GM12878 (cell line): ENCODE results near the gene ENDOD1. TPM values are rescaled to one million over a fixed set of nuclear protein-coding genes. Genes with fewer than 3 reads are reported as not detected.

Experiments used
- ATAC-seq: fragments of 200-7000 bp; cut with Tn5 transposase; 3 replicates; pipeline ENCODE4 v1.9.1; 2020; ENCODE audit warnings: mild to moderate bottlenecking, moderate library complexity
- BruUV-seq: library from RNA; stranded (reverse); fragments of 400-500 nt; replicated peaks from 2 replicates; lab custom pipeline; 2021; lab: Mats Ljungman, UMichigan
- CTCF ChIA-PET: fragments of 300-600 bp; sonication (Branson Sonifier 250); formaldehyde crosslinking; extraction: SDS; loops from one replicate; lab custom pipeline; 2021; ENCODE audit warnings: inconsistent platforms; lab: Yijun Ruan, JAX
- POLR2A ChIA-PET: fragments of 350-600 bp; formaldehyde crosslinking; extraction: SDS; loops from one replicate; lab custom pipeline; 2021; ENCODE audit warnings: inconsistent platforms; lab: Charles Lee
- RAD21 ChIA-PET: fragments of 300-600 bp; sonication (Branson Sonifier 250); formaldehyde crosslinking; loops from one replicate; lab custom pipeline; 2023; ENCODE audit warnings: antibody characterized with exemption; ENCODE audit not compliant: unreplicated experiment; lab: Charles Lee
- SMC1A ChIA-PET: fragments of 300-600 bp; sonication (Branson Sonifier 250); formaldehyde crosslinking; loops from one replicate; lab custom pipeline; 2023; ENCODE audit not compliant: unreplicated experiment, uncharacterized antibody; lab: Charles Lee
- DNase-seq: peaks from one replicate; pipeline ENCODE4 v3.0.0-alpha.2; 2011; ENCODE audit warnings: low read depth, low spot score
- FAIRE-seq: peaks from 3 replicates; lab custom pipeline; 2011; peaks lifted over from hg19 to GRCh38; lab: Jason Lieb, UNC
- H2AFZ ChIP-seq: 2 replicates; pipeline ENCODE4 v1.6.0; 2011; ENCODE audit warnings: low read depth, low read length, control low read depth; ENCODE audit not compliant: control insufficient read depth
- H3K27ac ChIP-seq: 2 replicates; pipeline ENCODE4 v1.5.1; 2011; ENCODE audit warnings: control low read depth; ENCODE audit not compliant: control insufficient read depth, insufficient read depth
- H3K27me3 ChIP-seq, 2 experiments: replicated peaks in 1 of 2; 2 replicates each; pipeline versions ENCODE4 v1.6.0 to v1.6.1; 2011; ENCODE audit warnings: low read length in 1 of 2; ENCODE audit not compliant: control insufficient read depth in 2 of 2, insufficient read depth in 2 of 2
- H3K36me3 ChIP-seq, 2 experiments: 2 replicates each; pipeline ENCODE4 v1.5.1; 2011; ENCODE audit warnings: low read length in 1 of 2; ENCODE audit not compliant: control insufficient read depth in 2 of 2, insufficient read depth in 2 of 2
- H3K4me1 ChIP-seq: 2 replicates; pipeline ENCODE4 v1.6.1; 2011; ENCODE audit warnings: mild to moderate bottlenecking, low read length, moderate library complexity, mixed read lengths; ENCODE audit not compliant: control insufficient read depth, insufficient read depth
- H3K4me2 ChIP-seq: 2 replicates; pipeline ENCODE4 v1.6.0; 2011; ENCODE audit warnings: control low read depth; ENCODE audit not compliant: control insufficient read depth, insufficient read depth
- H3K4me3 ChIP-seq: fragments of 200-600 bp; sonication (generic); 2 replicates; pipeline ENCODE4 v1.5.1; 2016
- H3K79me2 ChIP-seq: 2 replicates; pipeline ENCODE4 v1.6.0; 2011; ENCODE audit warnings: low read length; ENCODE audit not compliant: control insufficient read depth, insufficient read depth
- H3K9ac ChIP-seq: 2 replicates; pipeline ENCODE4 v1.8.0; 2011; ENCODE audit warnings: low read length, control low read depth, mixed read lengths; ENCODE audit not compliant: control insufficient read depth, insufficient read depth
- H3K9me3 ChIP-seq: replicated peaks from 3 replicates; pipeline ENCODE4 v1.5.1; 2011; ENCODE audit warnings: mild to moderate bottlenecking, low read length; ENCODE audit not compliant: control insufficient read depth, insufficient read depth
- H4K20me1 ChIP-seq: 2 replicates; pipeline ENCODE4 v1.6.0; 2011; ENCODE audit not compliant: control insufficient read depth, insufficient read depth
- EZH2 ChIP-seq: IDR thresholded peaks from 2 replicates; pipeline ENCODE4 v1.6.1; 2012; ENCODE audit warnings: low read depth, mild to moderate bottlenecking, control low read depth, inconsistent platforms, low read length, borderline replicate concordance; ENCODE audit not compliant: control insufficient read depth
- GATAD2B ChIP-seq: fragments of 450-650 bp; conservative IDR thresholded peaks from 2 replicates; pipeline ENCODE4 v1.6.1; 2017; ENCODE audit warnings: low read depth, mild to moderate bottlenecking, moderate library complexity
- KAT2A ChIP-seq: conservative IDR thresholded peaks from 2 replicates; pipeline ENCODE4 v1.6.1; 2011; ENCODE audit warnings: low read depth, low read length; ENCODE audit not compliant: control insufficient read depth
- SP1 ChIP-seq: IDR thresholded peaks from one replicate; pipeline ENCODE4 v1.6.1; 2011; ENCODE audit warnings: low read depth, low read length
- SUPT20H ChIP-seq: IDR thresholded peaks from 2 replicates; pipeline ENCODE4 v1.6.1; 2011; ENCODE audit warnings: low read depth, mild to moderate bottlenecking, low read length, moderate library complexity, borderline replicate concordance; ENCODE audit not compliant: control insufficient read depth
- TBL1XR1 ChIP-seq: IDR thresholded peaks from 2 replicates; pipeline ENCODE4 v1.6.1; 2012; ENCODE audit warnings: low read depth, low read length, improper control_type of control experiment
- YY1 ChIP-seq: IDR thresholded peaks from 2 replicates; pipeline ENCODE4 v1.6.1; 2011; ENCODE audit warnings: low read depth, mild to moderate bottlenecking, low read length
- in situ Hi-C: fragments of 300-500 bp; cut with MboI; formaldehyde crosslinking; loops from 9 replicates; pipeline ENCODE4 v1.14.3; 2018; ENCODE audit warnings: mixed read lengths
- intact Hi-C: fragments of 100-400 bp; cut with micrococcal nuclease; formaldehyde crosslinking; loops from one replicate; pipeline ENCODE4 v1.14.2; 2022; ENCODE audit not compliant: unreplicated experiment
- polyA plus RNA-seq, 11 experiments: library from polyadenylated mRNA; depleted of rRNA in 4 of 11; unstranded in 6 of 11; stranded (reverse) in 5 of 11; fragments of >200 nt; fragmentation: Nextera tagmentation in 4 of 11; fragmentation: Illumina TruSeq in 1 of 11; extraction: Ambion mirVana in 4 of 11; extraction: Trizol in 1 of 11; gene quantifications; 1 replicate in 1 of 11; 2 replicates in 10 of 11; pipeline versions ENCODE4 v1.2.1 to v1.2.3, GENCODE V29; 2011 to 2016; ENCODE audit warnings: inconsistent platforms in 2 of 11, missing spikeins in 2 of 11, low read depth in 1 of 11
- total RNA-seq, 4 experiments: library from RNA; depleted of rRNA in 3 of 4; stranded (reverse); fragments of >200 nt in 3 of 4; fragmentation: Illumina TruSeq in 1 of 4; extraction: Trizol in 1 of 4; gene quantifications; 2 replicates each; pipeline versions ENCODE4 v1.2.1 to v1.2.3, GENCODE V29; 2013 to 2021
- TF ChIP-seq, protein P1 (sequence below): fragments of 450-650 bp; IDR thresholded peaks from 2 replicates; pipeline ENCODE4 v1.6.1; 2016; ENCODE audit warnings: mild to moderate bottlenecking

Gene ENDOD1
- total and polyA plus RNA-seq, 10 of the 15 experiments (the other 5 are each of a cell fraction or from before 2014, with no cell fraction given): 6.0 to 30.0 (median 12.1) TPM

DNA sequence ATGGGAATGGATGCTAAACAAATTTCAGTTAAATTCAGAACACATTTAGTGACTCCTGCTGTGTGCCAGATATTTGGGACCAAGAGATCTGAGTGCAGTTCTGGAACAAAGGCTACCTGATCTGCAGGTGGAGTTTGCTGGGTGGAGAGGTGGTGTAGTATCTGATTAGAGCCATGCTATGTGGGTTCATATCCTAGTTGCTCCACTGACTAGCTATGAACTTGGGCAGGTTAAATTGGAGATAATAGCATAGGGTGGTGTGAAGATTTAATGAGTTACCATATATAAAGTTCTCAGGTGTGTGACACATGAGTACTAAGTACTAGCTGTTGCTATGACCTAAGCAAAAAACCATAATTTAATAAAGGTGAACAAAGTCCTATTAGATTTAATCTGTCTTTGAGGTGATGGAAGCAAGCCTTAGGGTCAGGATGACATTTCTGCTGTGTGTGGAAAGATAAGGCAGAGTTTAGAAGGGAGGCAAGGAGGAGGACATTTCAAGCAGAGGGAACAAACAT is 2.1 kb downstream of the ENDOD1 start:
- CTCF ChIA-PET: interaction anchor here (0.9 to 13.7 kb wide), 11 partner anchors 11 to 673 kb away, joined by 3 to 296 read pairs (median 5); partner anchors contain the start of gene SRSF8
- H3K4me1 ChIP-seq: peaks cover 35% of the 10 kb centered on the region
- no peaks in the 10 kb centered on the region for H3K27me3 ChIP-seq
- peaks cover 11% of the 10 kb centered on the region for H3K79me2 ChIP-seq
- ATAC-seq: no peak
- SMC1A ChIA-PET: interaction anchor here (0.7 to 17.5 kb wide), 12 partner anchors 10 to 466 kb away, joined by 3 to 315 read pairs (median 5); partner anchors contain the start of genes SESN3 and SRSF8
- BruUV-seq: no TSS peak
- POLR2A ChIA-PET: interaction anchor here (0.7 to 8.0 kb wide), 6 partner anchors 12 to 699 kb away, joined by 3 to 139 read pairs (median 5); partner anchors contain the start of genes CEP57 and SRSF8
- no peaks in the 10 kb centered on the region for H3K9me3 ChIP-seq
- H3K36me3 ChIP-seq: no peaks in the 10 kb centered on the region
- RAD21 ChIA-PET: interaction anchor here (0.9 to 12.5 kb wide), 8 partner anchors 11 to 116 kb away, joined by 3 to 244 read pairs (median 4); partner anchors contain the start of gene SRSF8
- no peaks in the 10 kb centered on the region for H4K20me1 ChIP-seq
- no peak overlapping the region for H2AFZ ChIP-seq
- intact Hi-C loops (loop anchor here (5.0 kb wide), 2 partner anchors 141 to 696 kb away; partner anchors contain the start of genes FAM76B and SESN3), in situ Hi-C loops (loop anchor here (10.0 kb wide), 1 partner anchor 1153 kb away; no protein-coding TSS in a partner anchor)
- DNase-seq: no peak
- no peak for FAIRE-seq
- no peak for TF ChIP-seq KAT2A
- no peak for TF ChIP-seq TBL1XR1
- TF ChIP-seq, protein P1, sequence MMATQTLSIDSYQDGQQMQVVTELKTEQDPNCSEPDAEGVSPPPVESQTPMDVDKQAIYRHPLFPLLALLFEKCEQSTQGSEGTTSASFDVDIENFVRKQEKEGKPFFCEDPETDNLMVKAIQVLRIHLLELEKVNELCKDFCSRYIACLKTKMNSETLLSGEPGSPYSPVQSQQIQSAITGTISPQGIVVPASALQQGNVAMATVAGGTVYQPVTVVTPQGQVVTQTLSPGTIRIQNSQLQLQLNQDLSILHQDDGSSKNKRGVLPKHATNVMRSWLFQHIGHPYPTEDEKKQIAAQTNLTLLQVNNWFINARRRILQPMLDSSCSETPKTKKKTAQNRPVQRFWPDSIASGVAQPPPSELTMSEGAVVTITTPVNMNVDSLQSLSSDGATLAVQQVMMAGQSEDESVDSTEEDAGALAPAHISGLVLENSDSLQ: no peak
- TF ChIP-seq SP1: no peak
- no peak for TF ChIP-seq EZH2
- no peak for TF ChIP-seq SUPT20H
- no peak for TF ChIP-seq YY1
- TF ChIP-seq GATAD2B: no peak
- TF ChIP-seq, all 136 proteins: peak for 0
- Histone ChIP-seq H3K9ac (no peak overlapping the region), H3K27ac (no peak overlapping the region), H3K4me2 (peak overlapping the region; percentile 95; the same call in 1 of the 2 replicates), H3K4me3 (peak overlapping the region; percentile 94; the same call in 1 of the 2 replicates)
